ENCODE measurements around the gene FUT8. TPM values are rescaled to one million over a fixed set of nuclear protein-coding genes. Genes with fewer than 3 reads are reported as not detected.

FUT8 gene
- total and polyA plus RNA-seq, 7 donors = 3.2 to 8.6 (median 5.5) TPM

- no peaks in the 10 kb centered on the region for H3K27me3 ChIP-seq (ENCODE audit: insufficient read depth in 3 of 3, low read length in 2 of 3)
- intact Hi-C loops (cut with DNase I) = no loop called here
- H3K9me3 ChIP-seq = no peaks in the 10 kb centered on the region
- ATAC-seq (no peak), DNase-seq (no peak)
- no peaks in the 10 kb centered on the region for H3K36me3 ChIP-seq (ENCODE audit: insufficient read depth in 1 of 2, low read depth in 1 of 2)
- no peaks in the 10 kb centered on the region for H3K4me1 ChIP-seq
- WGBS, 3 donors = 94 to 100% (median 95%) methylated on average over 1 of the region's 1 CpG
- no peak for TF ChIP-seq CTCF (IDR thresholded peaks at IDR 0.05)
- H3K27ac ChIP-seq = no peak overlapping the region
- no peak overlapping the region for H3K4me3 ChIP-seq
Observed at GRCh38 chr14:65580973-65581372, 168.4 kb downstream of the FUT8 start.

GRCh38 chr14:65581378-65581777 lies 168.8 kb downstream of the FUT8 start:
- H3K4me1 ChIP-seq = no peaks in the 10 kb centered on the region
- H3K27ac ChIP-seq = no peak overlapping the region
- no peaks in the 10 kb centered on the region for H3K36me3 ChIP-seq (ENCODE audit: insufficient read depth in 1 of 2, low read depth in 1 of 2)
- no peaks in the 10 kb centered on the region for H3K9me3 ChIP-seq
- H3K27me3 ChIP-seq (ENCODE audit: insufficient read depth in 3 of 3, low read length in 2 of 3) = no peaks in the 10 kb centered on the region
- no peak for ATAC-seq
- intact Hi-C loops (cut with DNase I) = no loop called here
- H3K4me3 ChIP-seq = no peak overlapping the region
- WGBS, 3 donors = 92 to 95% (median 92%) methylated on average over 3 of the region's 3 CpGs
- TF ChIP-seq CTCF (IDR thresholded peaks at IDR 0.05) = no peak
- no peak for DNase-seq

GRCh38 chr14:65581799-65582198 lies 169.3 kb downstream of the FUT8 start:
- no peak for ATAC-seq
- no peak for TF ChIP-seq CTCF (IDR thresholded peaks at IDR 0.05)
- DNase-seq = no peak
- Histone ChIP-seq H3K4me3 (no peak overlapping the region), H3K27ac (no peak overlapping the region), H3K4me1 (no peaks in the 10 kb centered on the region), H3K9me3 (no peaks in the 10 kb centered on the region), H3K36me3 (ENCODE audit: insufficient read depth in 1 of 2, low read depth in 1 of 2) (no peaks in the 10 kb centered on the region), H3K27me3 (ENCODE audit: insufficient read depth in 3 of 3, low read length in 2 of 3) (no peaks in the 10 kb centered on the region)
- intact Hi-C loops (cut with DNase I) = no loop called here
- 96 to 98% (median 97%) methylated on average over 3 of the region's 3 CpGs for WGBS, 3 donors

- Histone ChIP-seq H3K4me3 (no peak overlapping the region), H3K9me3 (no peaks in the 10 kb centered on the region), H3K27me3 (ENCODE audit: insufficient read depth in 3 of 3, low read length in 2 of 3) (no peaks in the 10 kb centered on the region), H3K36me3 (ENCODE audit: insufficient read depth in 1 of 2, low read depth in 1 of 2) (no peaks in the 10 kb centered on the region), H3K27ac (no peak overlapping the region), H3K4me1 (no peaks in the 10 kb centered on the region)
- WGBS, 3 donors = 74 to 85% (median 81%) methylated on average over 1 of the region's 1 CpG
- no peak for TF ChIP-seq CTCF (IDR thresholded peaks at IDR 0.05)
- ATAC-seq = no peak
- no peak for DNase-seq
- intact Hi-C loops (cut with DNase I) = no loop called here
Observed at GRCh38 chr14:65585216-65585615, 172.7 kb downstream of the FUT8 start.

GRCh38 chr14:65588426-65589140 lies 176.1 kb downstream of the FUT8 start:
- no peak for ATAC-seq
- 64 to 67% (median 66%) methylated on average over 4 of the region's 4 CpGs for WGBS, 3 donors
- no peaks in the 10 kb centered on the region for H3K36me3 ChIP-seq (ENCODE audit: insufficient read depth in 1 of 2, low read depth in 1 of 2)

More at GRCh38 chr14:65588426-65589140, 176.1 kb downstream of the FUT8 start:
- Histone ChIP-seq H3K9me3 (no peaks in the 10 kb centered on the region), H3K27ac (no peak overlapping the region), H3K4me1 (no peaks in the 10 kb centered on the region), H3K27me3 (ENCODE audit: insufficient read depth in 3 of 3, low read length in 2 of 3) (no peaks in the 10 kb centered on the region), H3K4me3 (no peak overlapping the region)
- no peak for TF ChIP-seq CTCF (IDR thresholded peaks at IDR 0.05)
- no peak for DNase-seq
- intact Hi-C loops (cut with DNase I) = no loop called here
